GM18499 (cell line): ENCODE results near the gene SEC61A1.

Experiments
- ATAC-seq: cut with Tn5 transposase; IDR thresholded peaks from one replicate; pipeline ENCODE4 v1.9.1; 2021; ENCODE audit warnings: moderate number of reproducible peaks; ENCODE audit not compliant: insufficient read depth, unreplicated experiment

SEC61A1 gene

GRCh38 chr3:128051837-128052594 is at the start of gene SEC61A1:
Gene SEC61A1, plus strand, starts transcription at chr3:128052437. Its CDS starts 116 bp downstream, at chr3:128052553.
- peak; percentile 70 for ATAC-seq

GRCh38 chr3:128004661-128005060 is 47.6 kb upstream of the SEC61A1 start:
- ATAC-seq: no peak

- ATAC-seq: no peak
Observed at GRCh38 chr3:128006061-128007032, 45.9 kb upstream of the SEC61A1 start.

GRCh38 chr3:128007033-128007424 is 45.2 kb upstream of the SEC61A1 start:
- no peak for ATAC-seq

- no peak for ATAC-seq
Observed at GRCh38 chr3:128009952-128010846, 42.0 kb upstream of the SEC61A1 start.

- no peak for ATAC-seq
Observed at GRCh38 chr3:128011140-128011539, 41.1 kb upstream of the SEC61A1 start.

- no peak for ATAC-seq
Observed at GRCh38 chr3:128012050-128012449, 40.2 kb upstream of the SEC61A1 start.

- ATAC-seq: no peak
Observed at GRCh38 chr3:128014548-128014947, 37.7 kb upstream of the SEC61A1 start.

GRCh38 chr3:128016502-128016901 is 35.7 kb upstream of the SEC61A1 start:
- ATAC-seq: no peak

GRCh38 chr3:128021768-128022372 is 30.4 kb upstream of the SEC61A1 start:
- ATAC-seq: no peak

- ATAC-seq: no peak
Observed at GRCh38 chr3:128033102-128033501, 19.1 kb upstream of the SEC61A1 start.

- ATAC-seq: no peak
Observed at GRCh38 chr3:128036119-128036518, 16.1 kb upstream of the SEC61A1 start.

GRCh38 chr3:128040041-128040440 is 12.2 kb upstream of the SEC61A1 start:
- no peak for ATAC-seq

- no peak for ATAC-seq
Observed at GRCh38 chr3:128040660-128041059, 11.6 kb upstream of the SEC61A1 start.

- ATAC-seq: no peak
Observed at GRCh38 chr3:128041344-128041743, 10.9 kb upstream of the SEC61A1 start.

GRCh38 chr3:128050597-128050996 is 1.6 kb upstream of the SEC61A1 start:
- no peak for ATAC-seq

- ATAC-seq: no peak
Observed at GRCh38 chr3:128051459-128051836, 789 bp upstream of the SEC61A1 start.

GRCh38 chr3:128052595-128053351 is 536 bp downstream of the SEC61A1 start:
- ATAC-seq: no peak

GRCh38 chr3:128053614-128054013 is 1.4 kb downstream of the SEC61A1 start:
- ATAC-seq: no peak
